Camera-type eye (tissue), 1 donor: Measurements from ENCODE around the gene ESYT2. TPM values are rescaled to one million over a fixed set of nuclear protein-coding genes. Genes with fewer than 3 reads are reported as not detected.

Source experiments
- total RNA-seq: library from RNA; depleted of rRNA; stranded (reverse); fragments of >200 nt; gene quantifications from one replicate; pipeline ENCODE4 v1.2.3, GENCODE V29; 2014

Gene ESYT2
- total RNA-seq = 82.5 TPM

GRCh38 chr7:158829342-158830210 is at the start of gene ESYT2:
TSS of gene ESYT2 (minus strand) at chr7:158829509. CDS start at chr7:158829418, 91 bp downstream.

GRCh38 chr7:158704524-158705233 is 124.6 kb downstream of the ESYT2 start, which contains the start of gene NCAPG2:
TSS of gene NCAPG2 (minus strand) at chr7:158704804. CDS start at chr7:158701899, 2,905 bp downstream.

Other genes with a start within 250 kb of the ESYT2 start
- gene PTPRN2, start 241.7 kb downstream of the ESYT2 start, total RNA-seq = 13.2 TPM
- 19.6 TPM for gene NCAPG2, start 124.7 kb downstream of the ESYT2 start, total RNA-seq
- 26.3 TPM for gene DYNC2I1, start 27.0 kb upstream of the ESYT2 start, total RNA-seq